Sigmoid colon (tissue), 7 donors: ENCODE data around the gene PODXL. TPM values are rescaled to one million over a fixed set of nuclear protein-coding genes. Genes with fewer than 3 reads are reported as not detected.
"Not testable (repeated sequence)": the region's sequence is repeated elsewhere in the genome, so short reads cannot be mapped to it uniquely, and the experiment has no call there.

Experiments
- DNase-seq: peaks from one replicate; pipeline ENCODE4 v3.0.0-alpha.2; 2019
- H3K27ac ChIP-seq, 4 donors: fragments of 200-600 bp; sonication (generic); one replicate each; pipeline ENCODE4 v1.5.1; 2016 to 2019; ENCODE audit warnings: mild to moderate bottlenecking in 1 of 4
- H3K27me3 ChIP-seq, 3 donors: fragments of 200-600 bp; sonication (generic); one replicate each; pipeline ENCODE4 v1.5.1; 2019; ENCODE audit warnings: mild to moderate bottlenecking in 1 of 3
- H3K36me3 ChIP-seq, 4 donors: fragments of 200-600 bp; sonication (generic); one replicate each; pipeline ENCODE4 v1.5.1; 2016 to 2019
- H3K4me1 ChIP-seq, 4 donors: fragments of 200-600 bp; sonication (generic); one replicate each; pipeline ENCODE4 v1.5.1; 2017 to 2019
- H3K4me3 ChIP-seq, 4 donors: fragments of 200-600 bp; sonication (generic); one replicate each; pipeline ENCODE4 v1.5.1; 2017 to 2019; ENCODE audit warnings: mild to moderate bottlenecking in 2 of 4, moderate library complexity in 1 of 4
- H3K9me3 ChIP-seq, 4 donors: fragments of 200-600 bp in 3 of 4; sonication (generic) in 3 of 4; one replicate each; pipeline versions ENCODE4 v1.5.1 to v1.6.1; 2013 to 2019
- CTCF ChIP-seq, 4 experiments: fragments of 450-650 bp in 3 of 4; fragments of 200-600 bp in 1 of 4; IDR thresholded peaks; one replicate each; pipeline ENCODE4 v1.5.1; 2016 to 2019; ENCODE audit warnings: antibody characterized with exemption in 4 of 4, mild to moderate bottlenecking in 3 of 4, moderate library complexity in 2 of 4
- EP300 ChIP-seq, 4 donors: sonication (generic); formaldehyde crosslinking; IDR thresholded peaks; one replicate each; pipeline ENCODE4 v1.6.1; 2017; ENCODE audit warnings: antibody characterized with exemption in 4 of 4
- POLR2A ChIP-seq, 2 donors: fragments of 450-650 bp; IDR thresholded peaks; one replicate each; pipeline ENCODE4 v1.6.1; 2016; ENCODE audit warnings: antibody characterized with exemption in 2 of 2, mild to moderate bottlenecking in 2 of 2, moderate library complexity in 2 of 2
- POLR2AphosphoS5 ChIP-seq, 4 donors: sonication (generic); formaldehyde crosslinking; IDR thresholded peaks; one replicate each; pipeline ENCODE4 v1.6.1; 2017; ENCODE audit warnings: antibody characterized with exemption in 4 of 4
- WGBS, 2 donors: extraction: QIAGEN DNeasy Blood & Tissue Kit; methylation state at CpG; one replicate each; pipeline ENCODE4 v1.1.7; 2013; 5-methylcytosine and 5-hydroxymethylcytosine counted together
- intact Hi-C: fragments of 100-400 bp; cut with DNase I; formaldehyde crosslinking; loops from one replicate; pipeline ENCODE4 v1.15.1; 2023
- polyA plus RNA-seq, 3 donors: library from polyadenylated mRNA; stranded (reverse); fragments of 200-250 nt; gene quantifications; one replicate each; pipeline ENCODE4 v1.2.3, GENCODE V29; 2013
- total RNA-seq, 4 donors: library from RNA; depleted of rRNA; stranded (reverse); fragments of >200 nt; gene quantifications; one replicate each; pipeline ENCODE4 v1.1.0, GENCODE V29; 2016
- donor health status: healthy with polysubstance abuse.
- donor health status: Bipolar disorder and iron deficiency.
- donor health status: healthy.

The PODXL gene
- total and polyA plus RNA-seq, 7 donors: 1.2 to 23.2 (median 15.8) TPM

- peaks cover 0 to 96% (median 10%) of the 10 kb centered on the region in 4 donors for H3K36me3 ChIP-seq
- DNase-seq: no peak
- TF ChIP-seq POLR2A (IDR thresholded peaks at IDR 0.05) (no peak), POLR2AphosphoS5 (IDR thresholded peaks at IDR 0.05) (no peak), EP300 (IDR thresholded peaks at IDR 0.05) (no peak), CTCF (IDR thresholded peaks at IDR 0.05) (no peak)
Measured at GRCh38 chr7:131466735-131467365, 89.6 kb downstream of the PODXL start.

GRCh38 chr7:131462715-131463114 is 93.7 kb downstream of the PODXL start:
- H3K4me3 ChIP-seq, H3K27me3 ChIP-seq, intact Hi-C loops, H3K4me1 ChIP-seq, H3K9me3 ChIP-seq, H3K27ac ChIP-seq, DNase-seq: not testable (repeated sequence)
- peaks cover 0 to 57% (median 10%) of the 10 kb centered on the region in 4 donors for H3K36me3 ChIP-seq

More at GRCh38 chr7:131466735-131467365, 89.6 kb downstream of the PODXL start:
- intact Hi-C loops: no loop called here
- no peaks in the 10 kb centered on the region for H3K9me3 ChIP-seq
- WGBS, 2 donors: 85 to 96% methylated on average over 12 of the region's 12 CpGs
- H3K27ac ChIP-seq: no peak overlapping the region
- H3K4me3 ChIP-seq: no peak overlapping the region
- no peaks in the 10 kb centered on the region for H3K27me3 ChIP-seq
- no peaks in the 10 kb centered on the region for H3K4me1 ChIP-seq

GRCh38 chr7:131462059-131462458 is 94.4 kb downstream of the PODXL start:
- no peaks in the 10 kb centered on the region for H3K27me3 ChIP-seq
- no peaks in the 10 kb centered on the region for H3K9me3 ChIP-seq
- no peaks in the 10 kb centered on the region for H3K4me1 ChIP-seq
- no peak overlapping the region for H3K4me3 ChIP-seq
- intact Hi-C loops: no loop called here
- DNase-seq: no peak
- no peak for TF ChIP-seq POLR2A (IDR thresholded peaks at IDR 0.05)
- no peak for TF ChIP-seq POLR2AphosphoS5 (IDR thresholded peaks at IDR 0.05)
- H3K27ac ChIP-seq: no peak overlapping the region
- H3K36me3 ChIP-seq: peaks cover 0 to 50% (median 10%) of the 10 kb centered on the region in 4 donors
- WGBS, 2 donors: 96 to 98% methylated on average over 3 of the region's 3 CpGs

- Histone ChIP-seq H3K27me3 (no peaks in the 10 kb centered on the region), H3K27ac (no peak overlapping the region), H3K4me3 (no peak overlapping the region), H3K36me3 (peaks cover 0 to 22% (median 6%) of the 10 kb centered on the region in 4 donors), H3K4me1 (no peaks in the 10 kb centered on the region), H3K9me3 (no peaks in the 10 kb centered on the region)
- whole genome bisulfite sequencing, 2 donors: 97% methylated on average over 1 of the region's 1 CpG
- DNase-seq: no peak
- intact Hi-C loops: no loop called here
- TF ChIP-seq CTCF (IDR thresholded peaks at IDR 0.05): no peak
- TF ChIP-seq EP300 (IDR thresholded peaks at IDR 0.05): no peak
- no peak for TF ChIP-seq POLR2AphosphoS5 (IDR thresholded peaks at IDR 0.05)
- no peak for TF ChIP-seq POLR2A (IDR thresholded peaks at IDR 0.05)
Measured at GRCh38 chr7:131459256-131459655, 97.2 kb downstream of the PODXL start.

- H3K27me3 ChIP-seq: no peaks in the 10 kb centered on the region
- TF ChIP-seq POLR2AphosphoS5 (IDR thresholded peaks at IDR 0.05) (no peak), EP300 (IDR thresholded peaks at IDR 0.05) (no peak), CTCF (IDR thresholded peaks at IDR 0.05) (no peak), POLR2A (IDR thresholded peaks at IDR 0.05) (no peak)
- no peak for DNase-seq
- no peaks in the 10 kb centered on the region for H3K9me3 ChIP-seq
- H3K36me3 ChIP-seq: no peaks in the 10 kb centered on the region
- intact Hi-C loops: no loop called here
- no peaks in the 10 kb centered on the region for H3K4me1 ChIP-seq
- no peak overlapping the region for H3K27ac ChIP-seq
- WGBS, 2 donors: 96 to 98% methylated on average over 3 of the region's 3 CpGs
- no peak overlapping the region for H3K4me3 ChIP-seq
Measured at GRCh38 chr7:131456338-131456737, 100.1 kb downstream of the PODXL start.

- no peaks in the 10 kb centered on the region for H3K9me3 ChIP-seq
- no peaks in the 10 kb centered on the region for H3K4me1 ChIP-seq
- DNase-seq: no peak
- no peak overlapping the region for H3K27ac ChIP-seq
- TF ChIP-seq POLR2AphosphoS5 (IDR thresholded peaks at IDR 0.05) (no peak), EP300 (IDR thresholded peaks at IDR 0.05) (no peak), CTCF (IDR thresholded peaks at IDR 0.05) (no peak), POLR2A (IDR thresholded peaks at IDR 0.05) (no peak)
- H3K4me3 ChIP-seq: no peak overlapping the region
- intact Hi-C loops: no loop called here
- no peaks in the 10 kb centered on the region for H3K27me3 ChIP-seq
- WGBS, 2 donors: 92 to 94% methylated on average over 7 of the region's 7 CpGs
- peaks cover 0 to 5% (median 0%) of the 10 kb centered on the region in 4 donors for H3K36me3 ChIP-seq
Measured at GRCh38 chr7:131455546-131455945, 100.9 kb downstream of the PODXL start.
